HG03571 (cell line): ENCODE measurements around the gene FAM3B.

ENCODE experiments used
- ATAC-seq: cut with Tn5 transposase; IDR thresholded peaks from one replicate; pipeline ENCODE4 v1.9.1; 2021; ENCODE audit not compliant: unreplicated experiment

The FAM3B gene

DNA sequence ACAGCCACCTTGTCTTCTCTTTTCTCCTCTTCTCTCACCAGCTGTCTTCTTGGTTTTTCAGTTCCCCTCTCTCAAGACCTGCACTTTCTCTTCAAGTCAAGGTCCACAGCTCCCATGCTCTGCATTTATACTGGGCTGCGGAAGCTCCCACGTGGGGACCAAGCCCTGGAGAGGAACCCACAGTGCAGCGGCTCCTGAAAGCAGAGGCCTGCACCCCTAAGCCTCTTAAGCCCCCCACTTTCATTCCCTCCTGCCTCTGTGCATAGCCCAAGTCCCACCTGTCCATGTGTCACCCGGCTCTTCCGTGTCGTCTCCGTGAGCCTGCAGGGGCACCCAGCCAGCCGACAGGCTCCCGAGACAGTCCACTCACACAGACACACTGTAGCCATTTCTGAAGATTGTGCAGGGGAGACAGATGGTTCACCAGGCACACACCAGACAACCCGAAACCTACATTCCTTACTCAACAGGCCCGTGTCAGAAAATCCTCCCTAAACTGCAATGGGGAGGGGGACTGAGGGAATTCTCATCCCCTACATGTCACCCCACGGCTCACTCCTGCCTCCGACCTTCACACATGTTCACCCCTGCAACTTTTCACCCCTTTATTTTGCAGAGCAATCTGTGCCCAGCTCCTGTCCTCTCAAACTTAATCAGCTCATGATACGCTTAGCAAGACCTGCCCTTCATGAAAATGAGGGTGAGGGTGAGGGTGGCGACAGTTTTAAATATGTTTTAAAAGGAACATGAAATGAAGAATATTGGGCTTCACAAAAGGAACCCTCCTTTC, 51.5 kb downstream of the FAM3B start:
- peak; percentile 61 for ATAC-seq

DNA sequence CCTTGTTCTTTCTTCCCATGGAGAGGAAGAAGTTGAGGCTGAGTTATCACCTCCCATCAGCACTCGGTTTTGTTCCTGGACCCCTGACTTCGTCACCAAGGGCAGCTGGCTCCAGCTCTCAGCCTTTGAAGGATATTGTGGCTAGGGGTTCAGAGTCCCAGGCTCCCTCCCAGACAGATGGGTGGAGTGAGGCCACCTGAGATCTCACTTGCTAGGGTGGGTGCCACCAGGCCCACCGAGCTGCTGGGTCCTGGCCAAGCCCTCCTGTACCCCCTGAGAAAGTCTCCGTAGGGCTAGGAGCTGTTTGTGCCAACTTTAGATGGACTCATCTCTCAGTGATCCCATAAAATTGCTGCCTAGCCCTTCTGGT, 52.1 kb downstream of the FAM3B start:
- ATAC-seq = no peak

DNA sequence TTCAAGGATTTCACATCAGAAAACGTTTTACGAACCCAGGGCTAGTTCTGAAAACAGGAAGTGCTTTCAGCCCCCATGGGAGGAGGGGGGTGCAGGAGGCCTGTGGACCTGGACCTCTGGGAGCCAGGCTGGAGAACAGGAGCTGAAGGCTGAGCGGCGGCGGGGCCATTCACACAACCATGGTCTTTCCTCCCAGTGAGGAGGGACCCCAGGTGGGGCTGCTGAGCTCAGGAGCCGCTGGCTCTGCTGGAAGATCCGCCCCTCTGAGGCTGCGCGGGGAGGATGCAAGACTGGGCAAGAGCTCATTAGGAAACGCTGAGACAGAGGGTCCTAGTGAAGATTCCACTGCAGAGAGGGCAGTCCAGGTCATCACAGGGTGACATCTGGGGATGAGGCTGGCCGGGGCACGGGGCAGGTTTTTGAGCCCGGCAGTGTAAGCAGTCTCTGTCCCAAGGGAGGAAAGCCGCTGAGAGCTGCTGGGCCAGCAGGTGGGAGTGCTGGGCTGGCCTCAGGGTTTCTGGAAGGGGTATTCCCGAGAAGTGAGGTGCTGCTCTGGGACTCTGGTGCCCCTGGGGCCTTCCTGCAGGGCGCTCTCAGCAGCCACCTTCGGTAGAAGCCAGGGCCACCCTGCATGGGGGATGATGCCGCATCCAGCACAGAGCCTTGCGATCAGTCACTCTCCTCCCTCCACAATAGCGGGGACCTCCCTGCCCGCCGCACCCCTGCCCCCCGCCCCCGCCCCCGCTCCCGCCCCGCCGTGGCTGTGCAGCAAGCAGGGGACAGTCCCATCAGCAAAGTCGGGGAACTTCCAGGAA, 52.7 kb downstream of the FAM3B start:
- no peak for ATAC-seq

DNA sequence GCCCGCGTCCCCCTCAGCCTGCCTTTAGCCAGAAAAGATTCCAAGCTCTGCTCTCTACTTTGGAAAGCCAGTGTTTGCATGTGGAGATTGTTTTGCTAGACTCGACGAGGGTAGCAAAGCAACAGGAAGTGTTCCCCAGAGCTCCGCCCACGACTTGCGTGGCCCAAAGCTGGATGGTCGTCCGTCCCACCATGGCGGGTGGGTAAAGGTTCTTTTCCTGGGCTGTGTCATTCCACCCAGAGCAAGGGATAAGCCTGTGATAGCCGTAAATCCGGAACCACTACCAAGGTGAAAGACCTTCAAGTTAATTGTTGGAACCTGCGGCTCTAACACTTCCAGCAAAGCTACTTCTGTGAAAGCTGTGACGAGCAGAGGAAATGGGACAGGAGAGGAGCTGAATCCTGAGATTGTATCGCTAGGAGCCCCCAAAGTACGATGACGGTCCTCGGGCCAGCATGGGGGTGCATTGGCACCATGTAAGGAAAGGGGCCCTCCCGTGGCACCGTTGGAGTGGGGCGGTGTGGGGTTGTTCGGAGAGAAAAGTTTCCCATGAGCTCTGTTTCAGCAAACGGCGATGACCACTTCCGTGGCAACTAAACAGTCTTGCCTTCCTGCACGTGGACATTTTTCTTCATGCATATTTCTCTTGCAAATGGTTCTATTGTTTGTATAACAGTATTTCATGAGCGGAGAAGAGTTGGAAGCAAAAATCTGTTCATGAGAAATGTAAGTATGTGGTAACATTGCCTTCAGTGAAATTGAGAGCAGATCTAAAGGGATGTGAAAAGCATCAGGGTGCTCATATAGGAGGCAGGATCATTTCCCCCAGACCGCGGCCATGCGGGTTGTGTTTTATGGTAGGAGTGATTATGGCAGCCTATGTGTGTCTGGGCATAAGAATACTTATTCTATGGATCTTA, 53.6 kb downstream of the FAM3B start:
- no peak for ATAC-seq

DNA sequence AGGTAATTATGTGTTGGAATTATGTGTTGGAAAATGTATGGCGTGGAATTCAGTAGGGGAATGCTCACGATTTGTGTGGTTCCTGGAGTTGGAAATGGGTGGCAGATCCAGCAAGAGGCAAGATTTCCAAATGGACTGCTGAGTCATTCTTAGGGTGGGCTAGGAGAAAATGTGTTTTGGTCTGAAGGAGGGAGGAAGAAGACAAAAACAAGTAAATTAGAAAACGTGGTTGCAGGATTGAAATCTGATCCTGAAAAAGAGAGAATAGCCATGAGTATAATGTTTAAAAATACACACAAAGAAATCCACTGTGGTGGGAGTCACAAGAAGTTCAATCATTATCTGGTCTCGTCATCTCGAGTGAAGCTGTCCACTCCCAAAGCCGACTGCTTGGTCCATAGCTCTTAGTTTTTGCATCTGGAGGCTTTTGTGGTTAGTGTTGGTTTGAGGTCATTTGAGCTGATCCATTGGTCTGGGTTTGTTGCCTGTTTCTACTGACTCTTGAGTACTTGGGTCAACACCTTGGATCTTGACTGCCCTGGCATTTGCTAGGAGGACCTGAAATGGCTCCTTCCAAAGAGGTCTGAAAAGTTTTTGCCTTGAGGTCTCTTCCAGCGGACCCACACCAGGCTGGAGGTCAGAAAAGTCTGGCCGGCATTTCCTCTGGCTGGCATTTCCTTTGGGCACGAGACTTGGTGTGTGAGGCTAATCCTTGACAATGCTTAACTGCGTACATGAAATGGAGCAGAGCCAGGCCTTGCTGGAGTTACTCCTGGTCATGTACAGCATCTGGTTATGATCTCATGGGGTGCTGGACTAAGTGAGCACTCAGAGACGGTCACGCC, 54.5 kb downstream of the FAM3B start:
- ATAC-seq = no peak

DNA sequence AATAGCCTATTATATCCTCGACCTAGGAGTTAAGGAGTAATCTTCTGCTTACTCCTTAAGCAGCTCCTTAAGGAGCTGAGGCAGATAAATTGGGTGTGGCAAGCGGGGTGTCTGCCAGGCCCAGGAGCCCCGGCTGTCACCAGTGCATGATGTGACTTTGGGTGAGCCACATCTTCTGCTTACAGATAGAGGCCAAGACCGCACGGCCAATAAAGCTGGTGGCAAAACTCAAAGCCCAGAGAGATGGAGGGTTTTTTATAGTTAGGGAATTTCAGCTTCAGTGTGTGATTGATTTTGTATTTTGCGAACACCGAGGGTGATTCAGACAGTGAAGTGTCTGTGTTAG, 55.1 kb downstream of the FAM3B start:
- no peak for ATAC-seq

DNA sequence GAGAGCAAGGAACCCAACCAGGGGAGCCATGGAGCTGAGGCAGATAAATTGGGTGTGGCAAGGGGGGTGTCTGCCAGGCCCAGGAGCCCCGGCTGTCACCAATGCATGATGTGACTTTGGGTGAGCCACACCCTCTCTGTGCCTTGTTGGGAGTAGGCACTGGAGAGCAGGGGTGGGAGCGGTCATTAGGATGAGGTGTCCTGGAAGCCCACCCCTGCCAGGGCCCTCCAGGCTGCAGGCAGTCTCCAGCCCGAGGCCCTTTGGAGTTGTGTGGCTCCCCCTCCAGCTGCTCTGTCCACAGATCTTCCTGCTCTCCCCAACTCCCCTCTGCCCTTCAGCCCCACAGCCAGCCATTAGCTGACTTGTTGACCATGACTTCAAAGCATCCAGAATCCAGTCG, 56.7 kb downstream of the FAM3B start:
- no peak for ATAC-seq

DNA sequence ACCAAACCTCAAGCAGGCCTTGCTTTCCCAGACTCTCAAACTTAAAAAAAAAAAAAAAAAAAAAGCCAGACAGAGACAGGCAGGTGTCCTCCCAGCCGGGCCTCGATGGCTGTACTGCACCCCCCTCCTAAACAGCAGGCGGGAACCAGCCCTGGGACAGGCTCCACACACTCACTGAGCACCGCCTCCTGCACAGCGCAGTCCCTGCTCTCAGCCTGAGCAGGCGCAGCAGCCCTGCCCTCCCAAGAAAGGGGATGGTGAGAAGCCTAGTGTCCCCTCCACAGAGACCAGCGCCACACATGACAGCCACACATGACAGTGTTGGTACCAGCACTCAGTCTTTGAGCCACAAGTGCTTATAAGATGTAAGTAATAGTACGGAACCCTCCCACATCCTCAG, 57.2 kb downstream of the FAM3B start:
- ATAC-seq = no peak

DNA sequence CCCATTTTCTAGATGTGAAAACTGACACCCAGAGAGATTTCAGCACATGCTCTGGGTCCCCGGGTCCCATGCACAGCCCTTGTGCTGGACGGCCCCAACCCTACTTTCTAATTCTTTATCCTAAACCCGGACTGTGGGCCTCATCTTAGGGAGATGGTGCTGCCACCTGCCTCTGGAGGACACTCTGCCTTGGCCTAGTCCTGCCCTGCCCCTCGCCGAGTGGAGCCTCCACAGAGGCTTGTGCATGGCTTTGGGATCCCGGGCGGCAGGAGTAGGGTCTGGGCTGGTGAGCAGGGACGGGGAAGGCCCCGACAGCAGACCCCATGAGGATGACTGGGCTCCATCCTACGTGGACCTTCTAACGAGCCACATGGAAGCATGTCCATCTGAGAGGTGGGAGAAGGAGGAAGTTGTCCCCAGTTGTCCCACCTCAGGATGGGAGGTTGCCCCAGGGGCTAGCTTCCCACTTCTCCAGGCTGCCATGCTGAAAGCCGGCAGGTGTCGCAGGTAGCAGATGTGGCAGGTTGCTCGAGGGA, 57.6 kb downstream of the FAM3B start:
- no peak for ATAC-seq

DNA sequence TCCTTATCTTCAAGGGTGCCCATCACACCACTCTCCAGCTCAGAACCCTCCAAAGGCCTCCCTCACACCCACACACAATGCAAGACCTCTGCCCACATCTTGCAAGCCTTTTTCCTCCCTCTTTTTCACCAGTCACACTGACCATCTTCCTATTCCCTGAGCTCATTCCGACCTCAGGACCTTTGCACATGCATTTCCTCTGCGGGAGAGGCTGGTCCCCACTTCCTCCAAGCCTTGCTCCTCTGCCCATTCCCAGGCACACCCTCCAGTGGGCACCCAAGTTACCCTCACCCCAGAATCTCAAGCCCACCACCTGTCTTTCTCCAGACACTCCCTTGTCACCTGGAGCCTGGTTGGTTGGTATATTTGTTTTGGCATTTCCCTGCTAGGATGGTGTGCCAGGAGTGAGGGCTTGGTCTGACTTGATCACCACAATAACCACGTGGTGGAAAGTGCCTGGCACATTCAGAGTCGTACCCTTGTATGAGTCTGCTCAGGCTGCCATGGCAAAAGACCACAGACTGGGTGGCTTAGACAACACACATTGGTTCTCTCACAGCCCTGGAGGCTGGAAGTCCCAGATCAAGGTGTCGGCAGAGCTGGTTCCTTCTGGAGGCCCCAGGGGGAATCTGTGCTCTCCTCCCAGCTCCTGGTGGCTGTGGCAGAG, 58.4 kb downstream of the FAM3B start:
- no peak for ATAC-seq

DNA sequence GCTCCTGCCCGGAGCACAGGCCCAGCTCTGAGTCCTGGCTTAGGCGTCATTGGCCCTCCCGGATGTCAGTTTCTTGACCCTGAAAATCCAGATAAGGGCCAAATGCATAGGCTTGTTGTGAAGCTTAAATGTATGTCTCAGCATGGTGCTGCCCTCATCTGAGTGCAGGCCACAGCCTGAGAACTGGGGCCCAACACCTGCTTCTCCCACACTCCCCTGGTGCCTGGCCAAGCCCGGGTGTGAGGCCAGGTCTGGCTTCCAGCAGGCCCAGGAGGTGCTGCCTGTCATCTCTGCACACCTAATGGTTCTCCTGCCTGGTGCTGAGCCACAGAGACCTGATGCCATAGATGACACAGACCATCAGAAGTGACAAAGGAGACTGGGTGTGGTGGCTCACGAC, 59.3 kb downstream of the FAM3B start:
- ATAC-seq = no peak

DNA sequence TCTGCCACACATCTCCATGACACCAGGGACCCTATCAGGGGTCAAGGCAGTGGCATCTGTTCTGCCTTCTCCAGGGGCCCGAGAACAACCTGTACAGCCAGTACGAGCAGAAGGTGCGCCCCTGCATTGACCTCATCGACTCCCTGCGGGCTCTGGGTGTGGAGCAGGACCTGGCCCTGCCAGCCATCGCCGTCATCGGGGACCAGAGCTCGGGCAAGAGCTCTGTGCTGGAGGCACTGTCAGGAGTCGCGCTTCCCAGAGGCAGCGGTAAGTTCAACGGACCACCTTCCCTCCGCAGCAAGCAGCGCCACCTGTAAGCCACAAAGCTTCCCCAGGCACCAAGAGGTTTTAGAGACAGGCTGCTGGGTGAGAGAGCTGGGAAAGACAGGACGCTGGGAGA, 61.1 kb downstream of the FAM3B start:
- ATAC-seq = no peak

DNA sequence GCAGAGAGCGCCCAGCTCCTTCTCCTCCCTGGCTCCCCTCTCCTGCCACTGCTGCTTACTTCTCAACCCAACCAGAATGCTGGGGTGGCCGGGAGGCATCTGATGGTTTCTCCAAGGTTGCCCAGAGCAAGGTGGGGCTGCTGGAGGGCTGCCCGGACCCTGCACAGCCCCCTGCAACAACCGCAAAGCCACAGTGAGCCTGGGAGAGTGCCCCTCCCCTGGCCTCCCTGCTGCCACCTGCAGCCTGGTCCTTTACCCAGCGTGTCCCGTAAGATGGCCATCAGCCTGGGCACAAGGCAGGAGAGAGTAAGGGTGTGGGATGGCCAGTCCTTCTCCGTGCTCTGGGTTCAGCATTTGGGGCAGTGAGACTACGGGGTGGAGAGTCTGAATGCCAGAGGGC, 62.2 kb downstream of the FAM3B start:
- ATAC-seq = no peak

DNA sequence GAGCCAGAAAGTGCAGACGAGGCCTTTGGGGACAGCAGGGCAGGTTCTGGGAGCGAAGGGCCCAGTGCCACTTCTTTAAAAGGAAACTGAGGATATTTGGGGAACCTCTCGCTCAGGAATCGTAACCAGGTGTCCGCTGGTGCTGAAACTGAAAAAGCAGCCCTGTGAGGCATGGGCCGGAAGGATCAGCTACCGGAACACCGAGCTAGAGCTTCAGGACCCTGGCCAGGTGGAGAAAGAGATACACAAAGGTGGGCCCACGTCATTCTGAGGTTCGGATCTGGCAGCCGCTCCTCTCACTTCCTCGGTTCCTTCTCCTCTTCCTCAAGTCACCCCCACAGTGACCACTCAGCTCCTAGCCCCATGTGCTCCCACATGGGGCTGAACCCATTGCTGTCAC, 63.3 kb downstream of the FAM3B start:
- ATAC-seq = no peak

DNA sequence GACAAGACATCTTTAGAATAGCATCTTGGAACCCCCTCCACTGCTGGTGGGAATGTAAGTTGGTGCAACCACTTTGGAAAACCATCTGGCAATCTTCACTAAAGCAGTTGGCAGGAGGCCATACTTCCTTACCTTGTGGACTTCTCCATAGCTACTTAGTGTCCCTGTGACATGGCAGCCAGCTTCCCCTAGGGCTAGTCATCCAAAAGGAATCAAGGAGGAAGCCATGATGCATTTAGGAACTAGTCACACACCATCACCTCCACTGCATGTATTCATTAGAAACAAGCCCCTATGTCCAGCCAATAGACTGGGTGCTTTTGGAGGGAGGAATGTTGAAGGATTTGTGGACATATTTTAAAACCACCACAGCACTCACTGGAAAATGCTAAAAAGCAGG, 65.1 kb downstream of the FAM3B start:
- no peak for ATAC-seq

DNA sequence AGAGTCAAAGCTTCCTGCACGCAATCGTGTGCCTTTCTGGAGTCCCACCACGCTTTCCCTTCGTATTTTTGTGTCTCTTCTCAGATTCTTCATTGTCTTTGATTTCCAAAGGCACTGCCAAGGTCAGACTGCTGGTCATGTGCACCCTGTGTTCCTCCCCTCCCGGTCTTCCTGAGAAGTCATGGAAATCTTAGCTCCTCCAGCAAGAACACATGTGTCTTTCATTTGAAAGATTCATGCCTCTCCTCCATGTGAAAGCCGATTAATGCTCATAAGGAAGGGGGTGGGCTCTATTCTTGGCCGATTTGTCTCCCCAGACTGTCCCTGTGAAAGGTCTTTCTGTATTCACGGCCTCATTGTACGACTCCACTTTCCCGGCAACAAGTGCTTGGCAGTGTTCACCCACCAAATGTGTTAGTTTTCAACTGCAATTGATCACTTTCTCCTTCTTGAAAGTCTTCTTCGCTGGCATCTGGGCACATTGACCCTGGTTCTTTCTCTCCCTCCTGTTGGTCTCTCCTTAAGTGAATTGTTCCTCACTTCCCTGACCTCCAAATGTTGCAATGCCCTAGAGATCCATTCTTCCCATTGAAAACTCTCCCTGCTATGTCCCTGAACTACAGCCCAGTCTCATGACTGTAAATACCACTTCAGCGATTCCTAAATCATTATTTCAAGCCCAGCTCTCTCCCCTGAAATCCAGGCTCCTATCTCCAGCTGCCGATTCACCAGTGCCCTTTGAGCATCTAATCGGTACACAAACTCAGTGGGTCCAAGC, 70.6 kb downstream of the FAM3B start:
- no peak for ATAC-seq

DNA sequence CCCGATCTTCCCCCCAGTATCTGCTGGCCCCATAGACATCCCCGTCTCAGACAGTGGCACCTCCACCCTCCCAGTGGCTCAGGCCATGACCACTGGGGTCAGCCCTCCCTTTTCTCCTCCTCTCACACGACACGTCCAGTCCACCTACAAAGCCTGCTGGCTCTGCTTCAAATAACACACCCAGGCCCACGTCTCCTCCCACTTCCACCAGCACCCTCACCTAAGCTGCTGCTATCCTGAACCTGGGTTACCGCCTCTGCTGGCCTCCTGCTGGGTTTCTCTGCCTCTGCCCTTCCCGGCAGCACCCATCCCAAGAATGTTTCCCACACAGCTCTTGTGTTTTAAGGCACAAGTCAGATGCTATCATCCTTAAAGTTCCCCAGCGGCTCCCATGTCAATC, 71.2 kb downstream of the FAM3B start:
- no peak for ATAC-seq

DNA sequence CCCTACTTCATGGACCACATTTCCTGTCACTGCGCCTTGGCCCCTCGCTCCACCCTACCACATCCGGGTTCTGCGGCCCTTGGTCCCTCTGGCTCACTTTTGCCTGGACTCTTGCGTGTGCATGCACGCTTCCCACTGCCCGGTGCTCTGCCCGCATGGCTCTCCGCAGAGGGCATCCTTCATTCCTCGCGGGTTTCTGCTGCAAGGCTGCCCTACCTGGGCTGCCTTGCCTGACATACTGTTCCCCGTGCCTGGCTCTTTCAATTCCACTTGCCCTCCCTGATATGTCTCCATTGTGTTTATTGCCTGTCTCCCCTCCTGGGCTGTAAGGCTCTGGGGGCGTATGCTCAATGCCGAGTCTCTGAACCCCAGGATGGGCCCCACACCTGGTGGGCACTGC, 71.7 kb downstream of the FAM3B start:
- no peak for ATAC-seq

DNA sequence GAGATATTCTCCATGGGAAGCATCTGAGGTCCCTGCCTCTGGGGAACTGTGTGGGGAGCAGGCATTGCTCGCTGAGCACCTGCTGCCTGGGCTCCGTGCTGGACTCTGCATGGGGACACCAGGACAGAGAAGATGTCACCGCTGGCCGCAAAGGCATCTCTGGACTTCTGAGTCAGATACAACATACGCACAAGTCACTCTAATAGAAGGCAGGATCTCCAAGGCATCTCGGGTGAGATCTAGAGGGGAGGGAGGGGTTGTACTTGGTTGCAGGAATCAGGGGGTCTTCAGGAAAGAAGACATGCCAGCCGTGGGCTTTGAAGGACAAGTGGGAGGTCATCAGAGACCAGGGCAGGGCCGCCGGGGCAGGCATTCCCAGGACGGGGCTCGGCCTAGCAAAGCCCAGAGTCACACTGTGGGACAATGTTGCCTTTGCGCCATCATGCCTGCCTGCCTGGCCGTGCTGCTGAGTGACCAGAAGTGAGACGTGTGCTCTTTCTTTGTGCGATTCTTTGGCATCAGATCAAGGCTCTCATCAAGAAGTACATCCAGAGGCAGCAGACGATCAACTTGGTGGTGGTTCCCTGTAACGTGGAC, 73.5 kb downstream of the FAM3B start:
- no peak for ATAC-seq
